ENCODE measurements around the gene PXDC1. TPM values are rescaled to one million over a fixed set of nuclear protein-coding genes. Genes with fewer than 3 reads are reported as not detected.
"Not testable (repeated sequence)": the region's sequence is repeated elsewhere in the genome, so short reads cannot be mapped to it uniquely, and the experiment has no call there.

The PXDC1 gene
- polyA plus RNA-seq, 10 donors: 18.5 to 33.5 (median 23.3) TPM

DNA sequence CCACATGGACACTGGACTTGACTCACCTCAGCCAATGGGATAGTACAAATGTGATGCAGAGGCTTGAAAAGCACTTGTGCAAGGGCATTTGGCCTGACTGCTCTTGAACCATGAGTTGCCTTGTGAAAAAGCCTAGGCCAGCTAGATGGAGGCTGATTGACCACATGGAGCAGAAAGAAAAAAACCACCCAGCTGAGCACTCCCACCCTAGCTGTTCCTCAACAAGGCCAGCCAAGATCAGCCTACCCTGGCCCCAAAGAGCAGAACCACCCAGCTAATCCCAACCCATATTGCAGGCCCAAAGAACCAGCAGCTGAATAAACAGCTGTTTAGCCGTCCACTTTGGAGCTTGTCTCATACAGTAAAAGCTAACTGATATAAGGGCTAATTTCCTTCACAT, 36.7 kb downstream of the PXDC1 start:
- no peak for DNase-seq

DNA sequence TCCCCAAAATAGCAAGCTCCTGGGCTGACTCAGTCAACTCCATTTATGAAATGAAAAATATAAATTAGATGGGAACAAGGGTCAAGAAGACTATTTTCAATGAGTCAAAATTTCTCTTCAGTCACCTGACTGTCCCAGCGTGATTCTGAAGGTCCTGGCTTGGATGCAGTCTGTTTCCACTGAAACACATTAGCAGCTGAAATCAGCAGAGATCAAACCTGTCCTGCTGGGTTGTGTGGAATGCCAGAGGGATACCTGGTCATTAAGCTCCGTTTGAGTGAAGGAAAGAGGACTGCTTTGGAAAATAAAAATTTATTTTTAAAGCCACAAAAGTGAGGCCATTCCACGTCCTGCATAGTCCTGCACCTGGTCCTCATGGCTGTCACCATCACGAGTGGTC, 37.4 kb downstream of the PXDC1 start:
- no peak for DNase-seq

DNA sequence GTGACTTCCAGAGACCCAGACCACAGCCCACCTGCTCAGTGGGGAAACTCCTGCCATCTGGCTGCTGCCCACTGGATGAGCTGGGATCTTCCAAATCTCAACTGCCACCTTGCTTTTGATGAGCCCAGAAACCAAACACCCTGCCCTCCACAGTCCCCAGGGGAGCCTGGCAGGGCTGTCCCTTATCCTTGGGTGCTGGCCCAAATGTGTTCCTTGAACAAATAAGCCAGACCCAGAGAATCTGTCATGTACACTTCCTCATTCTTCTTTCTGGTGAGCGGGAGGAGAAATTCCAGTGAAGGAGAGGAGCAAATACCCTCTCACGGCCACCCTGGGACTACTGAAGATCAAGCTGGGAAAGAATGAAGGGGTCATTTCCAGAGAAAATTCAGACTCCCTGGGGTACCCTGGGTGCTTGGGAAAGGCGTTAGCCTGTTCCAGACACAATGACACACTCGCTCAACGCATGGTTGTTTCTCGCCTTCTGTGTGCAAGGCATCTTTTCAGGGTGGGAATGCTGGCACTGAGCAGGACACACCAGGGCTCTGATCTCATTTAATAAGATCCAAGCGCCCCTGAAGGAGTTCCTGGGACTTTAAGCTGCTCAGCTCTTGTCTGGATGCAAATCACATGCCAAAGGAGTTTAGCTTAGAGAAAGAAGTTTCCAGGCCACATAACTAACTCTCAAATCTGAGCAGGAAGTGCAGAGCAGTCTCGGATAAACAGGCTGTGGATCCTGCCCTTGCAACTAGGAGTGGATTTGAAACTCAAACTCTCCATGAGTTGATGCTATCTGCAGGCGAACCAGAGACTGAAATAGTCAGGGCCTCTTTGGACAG, 38.5 kb downstream of the PXDC1 start:
- no peak for DNase-seq

DNA sequence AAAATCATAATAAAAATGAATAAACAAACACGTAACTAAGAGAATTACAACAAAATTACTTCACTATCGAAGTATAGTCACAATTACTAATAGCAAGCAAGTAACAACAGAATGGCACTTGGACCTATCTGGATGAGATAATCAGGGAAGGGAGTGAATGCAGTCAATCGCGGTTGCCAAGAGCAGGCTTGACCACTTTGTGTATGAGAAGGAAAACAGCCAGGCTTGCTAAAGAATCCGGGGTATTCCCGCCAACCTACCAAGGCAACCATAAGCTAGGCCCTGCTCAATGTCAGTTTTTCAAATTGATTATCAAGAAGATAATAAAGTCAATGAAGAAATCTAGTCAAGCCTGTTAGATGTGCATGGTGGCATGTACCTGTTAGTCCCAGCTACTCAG, 39.7 kb downstream of the PXDC1 start:
- DNase-seq: no peak

DNA sequence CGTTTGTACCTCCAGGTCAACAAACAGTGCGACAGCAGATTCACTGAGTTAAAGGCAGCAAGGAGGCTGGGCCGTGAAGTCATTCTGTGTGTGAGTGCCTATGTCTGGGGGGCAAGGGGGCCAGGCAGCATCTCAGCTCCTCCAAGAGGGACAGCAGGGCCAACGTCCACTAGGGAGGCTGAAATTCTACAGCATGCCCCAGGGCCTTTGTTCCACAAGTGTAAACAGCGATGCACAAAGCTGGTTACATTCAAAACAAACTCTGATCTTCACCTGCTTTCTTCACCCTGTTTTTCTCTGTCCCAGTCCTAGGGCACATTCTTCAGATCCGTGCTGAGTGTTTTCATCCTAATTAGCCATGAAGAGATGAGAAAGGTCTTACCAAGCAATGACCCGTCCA, 41.1 kb downstream of the PXDC1 start:
- no peak for DNase-seq

DNA sequence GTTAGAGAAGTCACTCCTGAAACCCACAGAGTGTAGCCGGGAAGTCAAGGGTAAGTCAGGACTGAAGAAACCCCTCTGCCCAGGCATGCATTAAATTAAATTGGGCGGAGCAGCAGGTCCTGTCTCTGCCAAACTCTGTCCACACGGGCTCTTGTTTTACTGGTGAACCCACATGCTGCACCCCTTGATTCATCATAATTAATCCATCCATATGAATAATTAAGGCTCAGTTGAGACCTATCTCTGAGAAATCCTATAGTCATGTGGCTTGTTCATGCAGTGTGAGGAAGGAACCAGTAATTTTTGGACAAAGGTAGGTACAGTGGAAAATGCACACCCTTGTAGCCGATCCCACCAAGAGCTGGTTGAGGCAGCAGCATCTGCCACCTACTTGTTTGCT, 43.0 kb downstream of the PXDC1 start:
- DNase-seq: no peak

DNA sequence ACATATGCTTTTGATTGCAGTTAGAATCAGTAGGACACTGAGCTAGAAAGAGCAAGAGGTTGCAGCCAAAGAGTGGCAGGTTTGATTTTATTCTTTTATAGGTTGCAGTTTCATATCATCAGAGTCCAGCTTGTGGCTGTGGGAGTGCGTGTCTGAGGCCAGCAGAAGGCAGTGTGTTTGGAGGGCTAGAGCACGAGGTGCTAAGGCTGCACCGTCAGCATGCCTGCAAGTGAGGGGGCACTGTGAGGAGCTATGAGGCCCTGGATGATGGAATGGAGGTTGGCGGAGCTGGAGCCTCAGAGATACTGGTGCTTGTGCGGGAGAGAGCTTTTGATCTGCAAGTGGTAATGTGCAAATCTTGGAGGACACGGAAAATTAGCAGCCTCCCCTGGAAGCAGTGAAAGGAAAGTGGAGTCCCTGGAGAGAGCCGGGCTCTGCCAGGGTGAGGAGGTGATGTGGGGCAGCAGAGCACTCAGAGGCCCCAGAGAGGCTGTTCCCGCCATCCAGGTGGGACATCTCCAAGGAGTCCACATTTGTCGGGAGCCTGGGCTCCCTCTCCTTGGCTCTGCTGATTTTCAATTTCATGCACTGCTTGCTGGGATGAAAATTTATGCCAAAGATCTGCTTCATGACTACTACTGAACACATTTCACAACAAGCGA, 43.6 kb downstream of the PXDC1 start:
- no peak for DNase-seq

DNA sequence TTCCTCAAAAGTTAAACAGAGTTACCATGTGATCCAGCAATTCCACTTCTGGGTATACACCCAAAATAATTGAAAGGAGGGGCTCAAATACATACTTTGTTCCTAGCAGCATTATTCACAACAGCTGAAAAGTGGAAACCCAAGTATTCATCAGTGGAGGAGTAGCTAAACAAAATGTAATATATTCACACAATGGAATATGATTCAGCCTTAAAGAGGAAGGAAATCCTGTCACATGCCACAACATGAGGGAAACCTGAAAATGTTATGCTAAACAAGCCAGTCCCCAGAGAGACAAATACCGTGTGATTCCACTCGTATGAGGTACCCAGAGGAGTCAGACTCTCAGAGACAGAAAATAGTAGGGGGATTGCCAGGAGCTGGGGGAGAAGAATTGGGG, 44.5 kb downstream of the PXDC1 start:
- no peak for DNase-seq

DNA sequence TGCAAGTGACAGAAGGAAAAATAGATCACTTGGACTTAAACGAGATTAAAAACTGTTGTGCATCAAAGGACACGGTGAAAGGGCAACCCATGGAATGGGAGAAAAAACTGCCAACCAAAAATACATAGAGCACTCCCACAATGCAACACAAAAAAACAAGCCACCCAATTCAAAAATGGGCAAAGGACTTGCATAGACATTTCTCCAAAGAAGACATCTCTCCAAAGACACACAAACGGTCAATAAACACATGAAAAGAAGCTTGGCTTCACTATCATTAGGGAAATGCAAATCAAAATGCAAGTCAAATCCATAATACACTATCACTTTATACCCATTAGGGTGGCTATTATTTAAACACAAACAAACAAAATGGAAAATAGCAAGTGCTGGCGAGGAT, 45.0 kb downstream of the PXDC1 start:
- DNase-seq: no peak

DNA sequence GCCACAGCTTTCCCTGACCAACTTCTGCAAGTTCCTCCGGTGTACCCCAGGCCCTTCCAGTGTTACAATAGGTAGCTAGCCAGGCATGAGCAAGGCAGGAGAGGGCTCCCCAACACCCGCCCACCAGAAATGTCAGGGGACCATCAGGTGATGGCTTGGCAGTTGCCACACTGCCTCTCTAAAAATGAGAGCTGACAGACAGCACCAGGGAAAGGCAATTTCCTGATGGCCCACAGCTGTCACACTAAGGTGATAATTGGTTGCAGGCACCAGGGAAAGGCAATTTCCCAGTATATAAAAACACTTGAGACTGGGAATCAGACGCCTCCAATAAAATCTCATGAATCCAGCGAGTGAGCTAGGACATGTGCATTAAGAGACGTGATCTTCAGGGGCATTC, 49.9 kb downstream of the PXDC1 start:
- no peak for DNase-seq

DNA sequence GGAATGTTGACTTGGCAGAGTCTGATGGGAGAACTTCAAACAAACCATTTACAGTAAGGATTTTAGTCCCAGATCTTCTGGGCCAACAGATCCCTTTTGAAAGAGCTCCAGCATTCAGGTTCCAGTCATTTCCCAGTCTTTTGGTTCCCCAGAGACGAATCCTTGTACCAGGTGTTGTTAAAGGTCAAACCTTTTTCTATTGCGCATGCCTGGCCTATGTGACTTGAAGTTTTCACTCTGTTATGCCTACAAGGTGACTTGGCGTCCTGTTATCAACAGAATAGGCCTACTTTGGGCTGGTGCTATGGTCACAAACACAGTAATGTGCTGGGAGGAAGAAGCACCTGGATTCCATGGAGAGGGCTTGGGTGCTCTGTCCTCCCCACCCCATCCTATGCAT, 52.3 kb downstream of the PXDC1 start:
- DNase-seq: no peak

DNA sequence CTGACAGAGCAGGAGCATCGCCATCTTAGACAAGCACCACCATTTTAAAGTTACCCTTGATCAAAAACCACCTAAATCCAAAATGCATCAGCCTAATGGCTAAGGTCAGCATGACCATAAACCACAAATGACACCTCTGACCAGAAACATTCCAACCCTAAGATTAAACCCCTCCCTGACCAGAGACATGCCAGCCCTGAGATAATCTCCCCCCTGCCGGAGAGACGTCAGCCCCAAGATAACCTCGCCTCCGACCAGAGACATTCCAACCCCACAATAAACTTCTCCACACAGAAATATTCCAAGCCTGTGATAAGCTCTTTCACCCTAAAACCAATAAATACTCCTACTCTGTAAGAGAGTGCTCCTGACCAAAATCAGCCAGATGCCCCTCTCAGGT, 53.5 kb downstream of the PXDC1 start:
- no peak for DNase-seq

DNA sequence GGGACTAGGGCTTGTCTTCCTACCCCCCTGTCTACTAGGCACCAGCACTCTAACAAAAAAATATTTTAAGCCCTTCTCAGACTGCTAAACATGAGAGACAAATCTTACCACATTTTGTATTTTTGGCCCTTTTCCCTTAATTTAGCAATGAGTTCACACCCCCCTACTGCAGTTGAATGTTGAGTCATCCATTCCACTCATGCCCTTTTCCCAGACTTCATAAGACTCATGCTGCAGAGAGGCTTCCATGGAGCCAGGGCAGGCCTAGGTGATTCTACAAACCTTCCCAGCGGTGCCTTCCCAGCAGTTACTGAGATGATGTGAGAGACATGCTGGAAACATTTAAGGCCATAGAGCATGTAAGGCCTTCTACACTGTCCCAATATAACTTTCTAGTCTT, 53.9 kb downstream of the PXDC1 start:
- DNase-seq: peak in 1 of 3 donors; percentile 85

DNA sequence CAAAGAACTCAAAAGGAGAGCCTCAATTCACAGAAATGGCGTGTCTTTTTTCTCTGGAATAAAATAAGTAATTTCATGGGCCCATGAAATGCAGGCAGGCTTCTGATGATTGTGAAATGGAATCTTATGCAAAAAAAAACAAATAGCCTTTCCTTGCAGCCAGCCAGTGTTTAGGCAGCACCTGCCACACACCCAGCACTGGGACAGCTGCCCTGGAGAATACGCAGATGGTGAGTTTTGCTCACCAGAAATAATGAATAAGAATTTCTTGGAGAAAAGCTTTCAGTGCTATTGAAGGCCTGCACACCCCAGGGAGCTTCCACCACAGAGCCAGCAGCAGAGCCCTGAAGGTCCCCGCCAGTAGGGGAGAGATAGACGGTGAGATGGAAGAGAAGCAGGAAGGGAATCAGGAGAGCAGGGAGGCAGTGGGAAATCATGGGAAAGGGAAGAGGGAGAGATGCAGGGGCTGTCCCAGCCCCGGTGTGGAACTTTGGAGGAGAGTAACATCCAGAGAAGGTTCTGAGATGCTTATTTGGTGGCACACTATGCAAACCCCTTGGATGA, 54.9 kb downstream of the PXDC1 start:
- peak in 1 of 3 donors; percentile 24 for DNase-seq

DNA sequence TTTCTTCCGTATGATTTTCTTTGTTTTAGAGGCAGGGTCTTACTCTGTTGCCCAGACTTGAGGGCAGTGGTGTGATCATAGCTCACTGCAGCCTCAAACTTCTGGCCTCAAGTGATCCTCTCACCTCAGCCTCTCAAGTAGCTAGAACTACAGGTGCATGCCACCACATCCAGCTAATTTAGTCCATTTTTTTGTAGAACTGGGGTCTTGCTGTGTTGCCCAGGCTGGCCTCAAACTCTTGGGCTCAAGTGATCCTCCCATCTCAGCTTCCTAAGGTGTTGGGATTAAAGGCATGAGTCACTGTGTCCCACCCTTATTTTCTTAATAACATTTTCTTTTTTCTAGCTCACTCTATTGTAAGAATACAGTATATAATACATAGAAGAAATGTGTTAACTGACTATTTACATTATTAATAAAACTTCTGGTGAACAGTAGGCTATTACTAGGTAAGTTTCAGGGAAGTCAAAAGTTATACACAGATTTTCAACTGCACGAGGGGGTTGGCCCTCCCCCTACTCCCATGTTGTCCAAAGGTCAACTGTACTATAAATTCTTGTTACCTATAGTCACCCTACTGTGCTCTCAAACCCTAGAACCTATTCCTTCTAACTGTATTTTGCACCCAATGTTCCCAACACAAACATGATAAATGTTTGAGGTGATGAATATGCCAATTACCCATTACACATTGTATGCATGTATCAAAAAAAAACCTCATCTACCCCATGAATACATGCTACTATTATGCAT, 56.3 kb downstream of the PXDC1 start:
- DNase-seq: no peak

DNA sequence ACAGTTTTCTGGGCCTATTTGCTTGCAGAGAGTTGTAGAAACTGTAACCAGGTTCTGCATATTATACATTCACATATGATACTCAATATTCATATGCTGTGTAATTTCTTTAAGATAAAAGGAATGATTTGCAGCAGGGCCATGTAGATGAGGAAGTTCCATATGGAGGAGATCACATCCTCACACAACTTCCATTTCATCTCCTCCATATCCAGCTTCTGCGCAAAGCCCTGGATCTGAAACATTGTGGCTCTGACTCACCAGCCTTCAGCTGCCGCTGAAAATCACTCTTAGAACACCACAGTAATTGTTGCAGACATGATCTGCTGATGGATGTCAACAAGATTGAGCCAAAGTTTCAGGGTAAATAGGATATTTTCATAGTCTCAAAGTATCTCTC, 57.7 kb downstream of the PXDC1 start:
- DNase-seq: peak in 1 of 3 donors; percentile 10

DNA sequence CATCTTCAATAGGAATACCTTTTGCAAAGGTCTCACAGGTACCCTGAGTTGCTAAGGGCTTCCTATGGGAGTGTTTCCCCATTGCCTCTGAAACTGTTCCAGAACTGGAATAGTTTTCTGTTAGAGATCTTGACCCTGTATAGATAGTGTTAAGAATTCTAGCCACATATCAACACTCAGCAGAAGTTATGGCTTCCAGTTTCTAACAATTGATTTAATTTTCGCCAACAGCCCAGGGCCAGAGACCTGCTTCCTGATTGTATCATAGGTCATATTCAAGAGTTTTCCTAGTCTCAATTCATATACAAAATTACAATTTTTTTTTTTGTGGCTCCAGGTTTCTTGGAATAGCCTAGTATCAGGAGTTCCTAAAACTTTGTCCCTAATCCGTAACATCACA, 61.0 kb downstream of the PXDC1 start:
- no peak for DNase-seq

DNA sequence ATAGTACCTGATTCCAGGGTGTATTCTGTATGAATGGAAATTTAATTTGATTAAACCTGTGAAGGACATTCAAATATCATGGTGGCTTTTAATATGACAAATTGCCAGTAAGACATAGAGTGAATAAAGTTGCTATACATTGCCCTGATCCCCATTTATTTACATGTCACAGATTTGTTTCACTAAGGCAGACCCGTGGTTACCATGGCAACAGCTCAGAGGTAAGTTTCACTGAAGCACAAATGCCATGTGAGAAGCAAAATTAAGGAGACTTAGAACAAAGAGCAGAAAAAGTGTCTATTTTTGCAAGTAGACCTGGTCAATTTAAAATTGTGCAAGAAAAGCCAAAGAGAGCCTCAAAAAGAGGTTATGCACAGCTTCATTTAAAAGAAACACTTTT, 63.7 kb downstream of the PXDC1 start:
- DNase-seq: no peak

DNA sequence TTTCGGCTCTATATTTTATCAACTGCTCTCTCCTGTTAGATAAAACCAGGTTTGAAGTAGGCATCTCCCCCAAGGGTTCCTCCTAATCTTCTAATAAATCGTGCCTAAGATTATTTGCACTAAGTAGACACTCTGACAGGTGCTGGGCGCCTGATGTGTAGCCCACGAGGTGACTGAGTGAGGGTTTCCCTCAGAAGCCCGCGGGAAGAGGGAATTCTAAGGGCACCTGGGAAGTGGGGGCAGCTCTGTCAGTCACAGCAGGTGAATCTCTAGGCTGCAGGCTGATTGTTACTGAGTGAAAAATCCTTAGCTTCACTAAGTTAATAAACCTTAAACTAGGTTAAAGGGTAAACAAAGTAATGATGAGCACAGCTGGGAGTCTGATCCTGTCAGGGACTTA, 68.2 kb downstream of the PXDC1 start:
- DNase-seq: no peak

DNA sequence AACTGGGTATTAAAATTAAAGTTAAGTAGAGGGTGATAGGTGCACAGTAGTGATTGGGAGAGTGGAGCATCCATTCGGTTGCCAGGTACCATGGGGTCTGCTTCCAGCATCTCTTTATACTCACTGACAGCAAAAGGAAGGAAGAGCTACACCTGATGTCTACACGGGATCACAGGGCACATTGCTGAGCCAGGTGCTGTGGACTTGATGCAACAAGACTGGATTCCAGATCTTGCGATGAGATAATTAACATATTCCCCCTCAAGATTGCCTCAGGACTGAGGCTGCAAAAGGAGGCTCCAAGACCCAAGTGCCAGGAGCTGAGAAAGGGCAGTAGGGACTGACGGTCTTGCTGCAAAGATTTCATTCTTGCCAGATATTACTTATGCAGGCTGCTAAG, 72.6 kb downstream of the PXDC1 start:
- DNase-seq: no peak

DNA sequence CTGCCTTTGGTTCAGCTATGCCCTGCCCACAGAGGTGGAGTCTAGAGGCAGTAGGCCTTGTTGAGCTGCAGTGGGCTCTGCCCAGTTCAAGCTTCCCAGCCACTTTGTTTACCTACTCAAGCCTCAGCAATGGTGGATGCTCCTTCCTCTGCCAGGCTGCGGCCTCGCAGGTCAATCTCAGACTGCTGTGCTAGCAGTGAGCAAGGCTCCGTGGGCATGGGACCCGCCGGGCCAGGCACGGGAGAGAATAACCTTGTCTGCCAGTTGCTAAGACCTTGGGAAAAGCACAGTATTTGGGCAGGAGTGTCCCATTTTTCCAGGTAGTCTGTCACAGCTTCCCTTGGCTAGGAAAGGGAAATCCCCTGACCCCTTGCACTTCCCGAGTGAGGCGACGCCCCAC, 73.8 kb downstream of the PXDC1 start:
- DNase-seq: not testable (repeated sequence)

DNA sequence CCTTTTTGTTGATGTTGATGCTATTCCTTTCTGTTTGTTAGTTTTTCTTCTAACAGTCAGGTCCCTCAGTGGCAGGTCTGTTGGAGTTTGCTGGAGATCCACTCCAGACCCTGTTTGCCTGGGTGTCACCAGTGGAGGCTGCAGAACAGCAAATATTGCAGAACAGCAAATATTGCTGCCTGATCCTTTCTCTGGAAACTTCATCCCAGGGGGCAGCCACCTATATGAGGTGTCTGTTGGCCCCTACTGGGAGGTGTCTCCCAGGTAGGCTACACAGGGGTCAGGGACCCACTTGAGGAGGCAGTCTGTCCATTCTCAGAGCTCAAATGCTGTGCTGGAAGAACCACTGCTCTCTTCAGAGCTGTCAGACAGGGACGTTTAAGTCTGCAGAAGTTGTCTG, 74.2 kb downstream of the PXDC1 start:
- DNase-seq: not testable (repeated sequence)

Measured in muscle of back (tissue), 11 donors.